ENCODE measurements around the gene RANBP9.

The RANBP9 gene

GRCh38 chr6:13660273-13660672 is 51.4 kb downstream of the RANBP9 start:
- TF ChIP-seq ZBTB20 (tag by site-specific recombination; IDR thresholded peaks at IDR 0.05) (no peak), EGR2 (tag by site-specific recombination; IDR thresholded peaks at IDR 0.05; ENCODE audit: low read depth) (no peak), GLIS1 (tag by site-specific recombination; IDR thresholded peaks at IDR 0.05) (peak; percentile 25; the same call in 1 of the 2 replicates)
- no peaks in the 10 kb centered on the region for H3K9me3 ChIP-seq (ENCODE audit: control insufficient read depth, insufficient read depth, low read depth, low read length)
- CTCF ChIA-PET = interaction anchor here (0.9 kb wide), 1 partner anchor 10 kb away, joined by 5 read pairs; no protein-coding TSS in a partner anchor
- POLR2A ChIA-PET = no interaction called here
- no peak overlapping the region for H3K4me3 ChIP-seq (ENCODE audit: low read depth, low read length)
- peaks cover 16% of the 10 kb centered on the region for H3K4me1 ChIP-seq (ENCODE audit: control insufficient read depth, insufficient read depth, low read length)
- no peak overlapping the region for H3K27ac ChIP-seq (ENCODE audit: extremely low read depth, low read depth, low read length)
- peaks cover 0 to 3% of the 10 kb centered on the region in 2 experiments; a peak in 1 of 3 replicates for H3K36me3 ChIP-seq (ENCODE audit: control insufficient read depth in 2 of 2, insufficient read depth in 1 of 2, low read length in 2 of 2)

- ChIA-PET CTCF (interaction anchor here (0.6 to 2.2 kb wide), 3 partner anchors 17 to 1044 kb away, joined by 3 to 11 read pairs (median 3); no protein-coding TSS in a partner anchor), POLR2A (no interaction called here)
- peaks cover 0 to 11% of the 10 kb centered on the region in 2 experiments; a peak in 2 of 3 replicates for H3K36me3 ChIP-seq (ENCODE audit: control insufficient read depth in 2 of 2, insufficient read depth in 1 of 2, low read length in 2 of 2)
- H3K4me1 ChIP-seq (ENCODE audit: control insufficient read depth, insufficient read depth, low read length) = peaks cover 12% of the 10 kb centered on the region; the same call in 1 of the 2 replicates
- no peak overlapping the region for H3K4me3 ChIP-seq (ENCODE audit: low read depth, low read length)
- no peaks in the 10 kb centered on the region for H3K9me3 ChIP-seq (ENCODE audit: control insufficient read depth, insufficient read depth, low read depth, low read length)
- TF ChIP-seq ZNF174 (tag by site-specific recombination; IDR thresholded peaks at IDR 0.05) (no peak), ZNF514 (tag by site-specific recombination; IDR thresholded peaks at IDR 0.05) (no peak), MYNN (tag by site-specific recombination; IDR thresholded peaks at IDR 0.05; ENCODE audit: borderline replicate concordance) (no peak), ZSCAN16 (tag by site-specific recombination; IDR thresholded peaks at IDR 0.05) (no peak), ZNF274 (IDR thresholded peaks at IDR 0.05; ENCODE audit: low read length) (no peak), ZNF274 (tag by site-specific recombination; IDR thresholded peaks at IDR 0.05; ENCODE audit: borderline replicate concordance) (no peak), ZNF785 (tag by site-specific recombination; IDR thresholded peaks at IDR 0.05) (no peak), ZNF266 (tag by site-specific recombination; IDR thresholded peaks at IDR 0.05; ENCODE audit: low read depth) (no peak), ZSCAN5A (tag by site-specific recombination; IDR thresholded peaks at IDR 0.05) (no peak), ZNF175 (tag by site-specific recombination; IDR thresholded peaks at IDR 0.05) (no peak), ZNF571 (tag by site-specific recombination; IDR thresholded peaks at IDR 0.05) (no peak), ZNF561 (tag by site-specific recombination; IDR thresholded peaks at IDR 0.05; ENCODE audit: borderline replicate concordance) (no peak), ZNF488 (tag by site-specific recombination; IDR thresholded peaks at IDR 0.05) (no peak), KLF9 (tag by site-specific recombination; IDR thresholded peaks at IDR 0.05; ENCODE audit: low read depth) (no peak), TSHZ1 (tag by site-specific recombination; IDR thresholded peaks at IDR 0.05; ENCODE audit: borderline replicate concordance) (no peak), ZNF529 (tag by site-specific recombination; IDR thresholded peaks at IDR 0.05; ENCODE audit: insufficient replicate concordance) (no peak), ZNF530 (tag by site-specific recombination; IDR thresholded peaks at IDR 0.05; ENCODE audit: low read depth) (no peak), CTCF (tag by site-specific recombination; IDR thresholded peaks at IDR 0.05) (no peak), GLIS1 (tag by site-specific recombination; IDR thresholded peaks at IDR 0.05) (no peak), ZNF362 (tag by site-specific recombination; IDR thresholded peaks at IDR 0.05) (no peak), EGR2 (tag by site-specific recombination; IDR thresholded peaks at IDR 0.05; ENCODE audit: low read depth) (no peak)
- no peak overlapping the region for H3K27ac ChIP-seq (ENCODE audit: extremely low read depth, low read depth, low read length)
These were observed 55.9 kb downstream of the RANBP9 start for GRCh38 chr6:13655700-13656099.
